Measurements from ENCODE around the gene IL33. TPM values are rescaled to one million over a fixed set of nuclear protein-coding genes. Genes with fewer than 3 reads are reported as not detected.

Gene IL33
- polyA plus RNA-seq, 1 of the 3 experiments (the other 2 are of a cell fraction), result not detected

- no peak overlapping the region for H3K4me2 ChIP-seq
- H3K4me1 ChIP-seq (ENCODE audit: control insufficient read depth in 1 of 2, insufficient read depth in 2 of 2, low read depth in 1 of 2, low read length in 1 of 2), result no peaks in the 10 kb centered on the region
- WGBS (ENCODE audit: low lambda C conversion rate), result 20% methylated on average over 3 of the region's 3 CpGs
- H3K27me3 ChIP-seq (ENCODE audit: insufficient read depth), result peaks cover 6% of the 10 kb centered on the region; the same call in 1 of the 2 replicates
- TF ChIP-seq TAF1 (IDR thresholded peaks at IDR 0.05; ENCODE audit: borderline replicate concordance, low read depth, low read length) (no peak), RXRA (IDR thresholded peaks at IDR 0.05; ENCODE audit: borderline replicate concordance, low read depth) (no peak), RAD21 (IDR thresholded peaks at IDR 0.05; ENCODE audit: low read length) (peak; percentile 40), SMC3 (IDR thresholded peaks at IDR 0.05; ENCODE audit: low read depth, low read length) (0 out of 2 replicates have a peak, but pooled peaks have one; percentile 7), CTCF (IDR thresholded peaks at IDR 0.05) (peak; percentile 51)
- no peak overlapping the region for H3K4me3 ChIP-seq (ENCODE audit: low read depth in 2 of 2, low read length in 1 of 2)
- H3K9me3 ChIP-seq, result no peaks in the 10 kb centered on the region
- H3F3A ChIP-seq (replicated peaks; ENCODE audit: insufficient read depth), result no peaks in the 10 kb centered on the region
- H4K20me1 ChIP-seq (ENCODE audit: insufficient read depth), result no peaks in the 10 kb centered on the region
- no peak for DNase-seq
- ChIA-PET POLR2A (no interaction called here), CTCF (interaction anchor here (0.8 kb wide), 2 partner anchors 12 to 108 kb away, joined by 3 to 4 read pairs; no protein-coding TSS in a partner anchor)
- H3K27ac ChIP-seq (ENCODE audit: low read depth in 2 of 2, low read length in 1 of 2), result no peak overlapping the region
- no peaks in the 10 kb centered on the region for H3K79me2 ChIP-seq (ENCODE audit: insufficient read depth)
- no peaks in the 10 kb centered on the region for H3K36me3 ChIP-seq (replicated peaks in 1 of 2; ENCODE audit: control insufficient read depth in 1 of 2, insufficient read depth in 2 of 2, low read length in 1 of 2)
- H3K9me2 ChIP-seq, result no peaks in the 10 kb centered on the region
- no peak overlapping the region for H2AFZ ChIP-seq (ENCODE audit: low read depth)
- H3K9ac ChIP-seq, result no peak overlapping the region
These were observed 18.3 kb upstream of the IL33 start for GRCh38 chr9:6197330-6197729.

GRCh38 chr9:6198251-6198650 lies 17.4 kb upstream of the IL33 start:
- no peak overlapping the region for H2AFZ ChIP-seq (ENCODE audit: low read depth)
- H3K4me1 ChIP-seq (ENCODE audit: control insufficient read depth in 1 of 2, insufficient read depth in 2 of 2, low read depth in 1 of 2, low read length in 1 of 2), result no peaks in the 10 kb centered on the region
- H4K20me1 ChIP-seq (ENCODE audit: insufficient read depth), result no peaks in the 10 kb centered on the region
- ChIA-PET CTCF (interaction anchor here (0.8 to 1.0 kb wide), 2 partner anchors 11 to 108 kb away, joined by 3 to 4 read pairs; no protein-coding TSS in a partner anchor), POLR2A (no interaction called here)
- no peak for DNase-seq
- H3K4me3 ChIP-seq (ENCODE audit: low read depth in 2 of 2, low read length in 1 of 2), result no peak overlapping the region
- H3F3A ChIP-seq (replicated peaks; ENCODE audit: insufficient read depth), result no peaks in the 10 kb centered on the region
- no peak overlapping the region for H3K4me2 ChIP-seq
- no peak overlapping the region for H3K27ac ChIP-seq (ENCODE audit: low read depth in 2 of 2, low read length in 1 of 2)
- no peak overlapping the region for H3K9ac ChIP-seq
- no peaks in the 10 kb centered on the region for H3K36me3 ChIP-seq (replicated peaks in 1 of 2; ENCODE audit: control insufficient read depth in 1 of 2, insufficient read depth in 2 of 2, low read length in 1 of 2)
- H3K79me2 ChIP-seq (ENCODE audit: insufficient read depth), result no peaks in the 10 kb centered on the region
- no peaks in the 10 kb centered on the region; the same call in 1 of the 2 replicates for H3K27me3 ChIP-seq (ENCODE audit: insufficient read depth)
- WGBS (ENCODE audit: low lambda C conversion rate), result 66% methylated on average over 4 of the region's 4 CpGs
- no peaks in the 10 kb centered on the region for H3K9me3 ChIP-seq
- no peaks in the 10 kb centered on the region for H3K9me2 ChIP-seq
- TF ChIP-seq CHD2 (IDR thresholded peaks at IDR 0.05; ENCODE audit: low read length, partially characterized antibody), result no peak
- no peak for TF ChIP-seq FOXM1 (IDR thresholded peaks at IDR 0.05; ENCODE audit: low read depth)
- no peak for TF ChIP-seq USF1 (IDR thresholded peaks at IDR 0.05; ENCODE audit: borderline replicate concordance, low read depth)
- no peak for TF ChIP-seq CTCF (IDR thresholded peaks at IDR 0.05)
- TF ChIP-seq USF2 (IDR thresholded peaks at IDR 0.05; ENCODE audit: borderline replicate concordance, low read depth, low read length), result no peak
- no peak for TF ChIP-seq MXI1 (IDR thresholded peaks at IDR 0.05; ENCODE audit: low read depth, low read length)
- no peak for TF ChIP-seq YY1 (IDR thresholded peaks at IDR 0.05; ENCODE audit: low read depth)
- TF ChIP-seq SMC3 (IDR thresholded peaks at IDR 0.05; ENCODE audit: low read depth, low read length), result no peak
- no peak for TF ChIP-seq TCF12 (IDR thresholded peaks at IDR 0.05)
- TF ChIP-seq TEAD4 (IDR thresholded peaks at IDR 0.05; ENCODE audit: borderline replicate concordance, insufficient read depth), result no peak
- TF ChIP-seq FOSL2 (IDR thresholded peaks at IDR 0.05; ENCODE audit: borderline replicate concordance, low read depth), result no peak
- TF ChIP-seq ZBTB33 (IDR thresholded peaks at IDR 0.05; ENCODE audit: borderline replicate concordance, low read depth), result no peak
- TF ChIP-seq NRF1 (IDR thresholded peaks at IDR 0.05; ENCODE audit: low read depth, low read length), result no peak
- TF ChIP-seq PBX3 (IDR thresholded peaks at IDR 0.05), result no peak
- no peak for TF ChIP-seq EZH2phosphoT487 (IDR thresholded peaks at IDR 0.05; ENCODE audit: borderline replicate concordance, low read depth)
- TF ChIP-seq RCOR1 (IDR thresholded peaks at IDR 0.05; ENCODE audit: low read length), result no peak

Data from SK-N-SH (cell line).